H1 (cell line): ENCODE results near the gene SLC39A11. TPM values are rescaled to one million over a fixed set of nuclear protein-coding genes. Genes with fewer than 3 reads are reported as not detected.

Experiments
- CTCF ChIA-PET: fragments of 300-600 bp; sonication (Branson Sonifier 250); formaldehyde crosslinking; loops from one replicate; lab custom pipeline; 2021; ENCODE audit not compliant: partially characterized antibody; lab: Charles Lee
- POLR2A ChIA-PET: fragments of 300-600 bp; sonication (Branson Sonifier 250); formaldehyde crosslinking; loops from one replicate; lab custom pipeline; 2021; ENCODE audit warnings: inconsistent platforms; ENCODE audit not compliant: partially characterized antibody; lab: Charles Lee
- DNase-seq, 2 experiments: peaks; one replicate each; pipeline versions ENCODE4 v3.0.0 to v3.0.0-alpha.2; 2010 to 2022; ENCODE audit warnings: low spot score in 2 of 2, low read depth in 1 of 2, mixed read lengths in 1 of 2
- FAIRE-seq: peaks from 2 replicates; lab custom pipeline; 2011; peaks lifted over from hg19 to GRCh38; lab: Jason Lieb, UNC
- H2AFZ ChIP-seq: 2 replicates; pipeline ENCODE4 v1.8.1; 2012; ENCODE audit warnings: low read length, inconsistent platforms
- H2AK5ac ChIP-seq: 2 replicates; pipeline ENCODE4 v1.6.1; 2013; ENCODE audit warnings: low read depth, low read length
- H2BK120ac ChIP-seq: replicated peaks from 2 replicates; pipeline ENCODE3; 2013; ENCODE audit warnings: low read depth, low read length, inconsistent platforms
- H2BK12ac ChIP-seq: 2 replicates; pipeline ENCODE4 v1.6.1; 2013; ENCODE audit warnings: low read depth, low read length
- H2BK15ac ChIP-seq: 2 replicates; pipeline ENCODE4 v1.6.1; 2013; ENCODE audit warnings: low read length
- H2BK20ac ChIP-seq: 2 replicates; pipeline ENCODE4 v1.6.1; 2013; ENCODE audit warnings: low read length
- H2BK5ac ChIP-seq: 2 replicates; pipeline ENCODE4 v1.6.1; 2013; ENCODE audit warnings: low read depth, low read length
- H3K14ac ChIP-seq: 2 replicates; pipeline ENCODE4 v1.6.1; 2013; ENCODE audit warnings: inconsistent platforms; ENCODE audit not compliant: insufficient read length
- H3K18ac ChIP-seq: 2 replicates; pipeline ENCODE4 v1.6.1; 2013; ENCODE audit warnings: low read length; ENCODE audit errors: extremely low read depth
- H3K23ac ChIP-seq: 2 replicates; pipeline ENCODE4 v1.6.1; 2013; ENCODE audit warnings: inconsistent platforms; ENCODE audit not compliant: insufficient read length
- H3K23me2 ChIP-seq: 2 replicates; pipeline ENCODE4 v1.6.1; 2013; ENCODE audit warnings: low read depth, low read length
- H3K27ac ChIP-seq: 2 replicates; pipeline ENCODE4 v1.6.1; 2011; ENCODE audit warnings: low read depth, low read length, inconsistent platforms
- H3K27me3 ChIP-seq, 4 experiments: replicated peaks in 1 of 4; 1 replicate in 1 of 4; 2 replicates in 3 of 4; pipeline versions ENCODE4 v1.6.1 to v1.8.1; 2011 to 2013; ENCODE audit warnings: low read length in 3 of 4, mild to moderate bottlenecking in 3 of 4, inconsistent platforms in 2 of 4, mixed read lengths in 2 of 4, moderate library complexity in 1 of 4; ENCODE audit not compliant: control insufficient read depth in 3 of 4, insufficient read depth in 3 of 4; ENCODE audit errors: extremely low read depth in 1 of 4
- H3K36me3 ChIP-seq, 4 experiments: 2 replicates each; pipeline versions ENCODE4 v1.6.1 to v1.8.1; 2011 to 2013; ENCODE audit warnings: mild to moderate bottlenecking in 4 of 4, low read length in 3 of 4, moderate library complexity in 2 of 4, control low read depth in 1 of 4, inconsistent platforms in 1 of 4; ENCODE audit not compliant: insufficient read depth in 4 of 4, control insufficient read depth in 2 of 4
- H3K4ac ChIP-seq: replicated peaks from 2 replicates; pipeline ENCODE3; 2013; ENCODE audit warnings: low read length, low read depth, mixed read lengths, inconsistent platforms; ENCODE audit not compliant: insufficient read length
- H3K4me1 ChIP-seq, 4 experiments: replicated peaks in 1 of 4; 1 replicate in 1 of 4; 2 replicates in 3 of 4; pipeline versions ENCODE4 v1.6.1 to v1.8.1; 2011 to 2013; ENCODE audit warnings: low read length in 3 of 4, inconsistent platforms in 2 of 4, mixed read lengths in 1 of 4; ENCODE audit not compliant: insufficient read depth in 4 of 4, control insufficient read depth in 3 of 4
- H3K4me2 ChIP-seq, 2 experiments: 2 replicates each; pipeline versions ENCODE4 v1.6.1 to v1.8.1; 2011 to 2013; ENCODE audit warnings: low read depth in 2 of 2, low read length in 2 of 2, control low read depth in 1 of 2, inconsistent platforms in 1 of 2, mild to moderate bottlenecking in 1 of 2; ENCODE audit not compliant: insufficient read depth in 1 of 2
- H3K4me3 ChIP-seq, 4 experiments: fragments of 200-600, 300-600 bp in 1 of 4; sonication (generic), shearing (Covaris generic), sonication (Bioruptor Twin) in 1 of 4; 2 replicates each; pipeline versions ENCODE4 v1.5.1 to v1.8.1; 2011 to 2016; ENCODE audit warnings: low read length in 4 of 4, low read depth in 3 of 4, control low read depth in 2 of 4, inconsistent platforms in 2 of 4, mild to moderate bottlenecking in 2 of 4, mixed read lengths in 1 of 4, moderate library complexity in 1 of 4; ENCODE audit not compliant: insufficient read depth in 2 of 4; ENCODE audit errors: extremely low read depth in 1 of 4
- H3K56ac ChIP-seq: replicated peaks from 2 replicates; pipeline ENCODE3; 2013; ENCODE audit warnings: low read depth, mild to moderate bottlenecking, mixed read lengths, low read length, inconsistent platforms; ENCODE audit not compliant: insufficient read length
- H3K79me1 ChIP-seq: 2 replicates; pipeline ENCODE4 v1.6.1; 2013; ENCODE audit warnings: low read depth, low read length, control low read depth
- H3K79me2 ChIP-seq, 2 experiments: 2 replicates each; pipeline versions ENCODE4 v1.6.1 to v1.8.1; 2012 to 2013; ENCODE audit warnings: low read length in 2 of 2, mild to moderate bottlenecking in 2 of 2, inconsistent platforms in 1 of 2; ENCODE audit not compliant: insufficient read depth in 2 of 2, control insufficient read depth in 1 of 2
- H3K9ac ChIP-seq, 4 experiments: replicated peaks in 1 of 4; 1 replicate in 1 of 4; 2 replicates in 3 of 4; pipeline versions ENCODE4 v1.6.1 to v1.8.1; 2011 to 2013; ENCODE audit warnings: low read depth in 3 of 4, low read length in 3 of 4, control low read depth in 2 of 4, mild to moderate bottlenecking in 2 of 4, moderate library complexity in 2 of 4, inconsistent platforms in 1 of 4; ENCODE audit errors: extremely low read depth in 1 of 4
- H3K9me3 ChIP-seq, 2 experiments: 2 replicates each; pipeline versions ENCODE4 v1.6.1 to v1.8.1; 2012 to 2013; ENCODE audit warnings: mild to moderate bottlenecking in 2 of 2, moderate library complexity in 2 of 2, control low read depth in 1 of 2, inconsistent platforms in 1 of 2, low read depth in 1 of 2, low read length in 1 of 2, mixed read lengths in 1 of 2; ENCODE audit not compliant: insufficient read depth in 2 of 2
- H4K20me1 ChIP-seq, 2 experiments: replicated peaks in 1 of 2; 2 replicates each; pipeline versions ENCODE3 to v1.8.1; 2011 to 2013; ENCODE audit warnings: inconsistent platforms in 2 of 2, low read length in 2 of 2, mild to moderate bottlenecking in 1 of 2; ENCODE audit not compliant: insufficient read depth in 2 of 2, control insufficient read depth in 1 of 2
- H4K5ac ChIP-seq: 2 replicates; pipeline ENCODE4 v1.6.1; 2013; ENCODE audit warnings: low read length, low read depth, mixed read lengths, inconsistent platforms; ENCODE audit not compliant: insufficient read length
- H4K8ac ChIP-seq: 2 replicates; pipeline ENCODE4 v1.8.0; 2013; ENCODE audit warnings: mild to moderate bottlenecking, moderate library complexity, low read length, inconsistent platforms; ENCODE audit not compliant: insufficient read depth; ENCODE audit errors: extremely low read depth
- H4K91ac ChIP-seq: replicated peaks from 2 replicates; pipeline ENCODE3; 2013; ENCODE audit warnings: low read length, mixed read lengths, inconsistent platforms; ENCODE audit not compliant: insufficient read length
- CHD1 ChIP-seq: IDR thresholded peaks from 2 replicates; pipeline ENCODE4 v1.6.1; 2012; ENCODE audit warnings: low read depth, low read length, improper control_type of control experiment
- FOSL1 ChIP-seq: IDR thresholded peaks from 2 replicates; pipeline ENCODE4 v1.6.1; 2011; ENCODE audit warnings: mild to moderate bottlenecking, low read depth, low read length, moderate library complexity; ENCODE audit not compliant: insufficient read depth
- GABPA ChIP-seq: IDR thresholded peaks from 2 replicates; pipeline ENCODE4 v1.6.1; 2011; ENCODE audit warnings: mild to moderate bottlenecking, low read length, moderate library complexity, borderline replicate concordance; ENCODE audit not compliant: insufficient read depth
- KDM1A ChIP-seq: fragments of 200-600, 300-600 bp; sonication (generic); IDR thresholded peaks from 2 replicates; pipeline ENCODE4 v1.7.1; 2016; ENCODE audit warnings: mild to moderate bottlenecking, low read length, borderline replicate concordance
- POLR2A ChIP-seq, 2 experiments: IDR thresholded peaks; 1 replicate in 1 of 2; 2 replicates in 1 of 2; pipeline ENCODE4 v1.6.1; 2011; ENCODE audit warnings: low read depth in 2 of 2, low read length in 2 of 2, mild to moderate bottlenecking in 2 of 2; ENCODE audit errors: control extremely low read depth in 1 of 2
- RNF2 ChIP-seq: fragments of 200-900, 300-1000 bp; sonication (generic); IDR thresholded peaks from 2 replicates; pipeline ENCODE4 v1.7.1; 2016; ENCODE audit warnings: borderline replicate concordance, low read depth, mild to moderate bottlenecking, antibody characterized with exemption, low read length; ENCODE audit not compliant: poor library complexity, severe bottlenecking; ENCODE audit errors: missing control alignments
- WGBS, 2 experiments: shearing (Covaris generic) in 1 of 2; methylation state at CpG; one replicate each; pipeline versions ENCODE4 v1.1.6 to v1.1.7; 2013 to 2015; ENCODE audit warnings: low lambda C conversion rate in 2 of 2, mixed read lengths in 2 of 2, inconsistent platforms in 1 of 2, low coverage in 1 of 2, missing lambda C conversion rate in 1 of 2; ENCODE audit not compliant: insufficient replicate concordance in 2 of 2, insufficient coverage in 1 of 2, insufficient read length in 1 of 2; ENCODE audit errors: extremely low coverage in 1 of 2, missing lambda C conversion rate in 1 of 2; 5-methylcytosine and 5-hydroxymethylcytosine counted together
- polyA plus RNA-seq, 7 experiments: library from polyadenylated mRNA; depleted of rRNA in 3 of 7; stranded (reverse) in 5 of 7; unstranded in 2 of 7; fragments of >200 nt in 5 of 7; fragments of 200-250 nt in 2 of 7; gene quantifications; 1 replicate in 5 of 7; 2 replicates in 1 of 7; 4 replicates in 1 of 7; pipeline versions ENCODE4 v1.2.1 to v1.2.3, GENCODE V29; 2011 to 2013; ENCODE audit warnings: missing spikeins in 2 of 7, mixed read lengths in 2 of 7
- total RNA-seq: library from RNA; stranded (reverse); fragmentation: NEBNext Ultra II Directional; extraction: Animal tissue kit (Norgen Biotek cat#: 25700); gene quantifications from 2 replicates; pipeline ENCODE4 v1.2.1, GENCODE V29; 2021

SLC39A11 gene
- total and polyA plus RNA-seq, 2 of the 8 experiments (the other 6 are each of a cell fraction or from before 2014, with no cell fraction given), result 12.2 to 19.6 TPM

DNA sequence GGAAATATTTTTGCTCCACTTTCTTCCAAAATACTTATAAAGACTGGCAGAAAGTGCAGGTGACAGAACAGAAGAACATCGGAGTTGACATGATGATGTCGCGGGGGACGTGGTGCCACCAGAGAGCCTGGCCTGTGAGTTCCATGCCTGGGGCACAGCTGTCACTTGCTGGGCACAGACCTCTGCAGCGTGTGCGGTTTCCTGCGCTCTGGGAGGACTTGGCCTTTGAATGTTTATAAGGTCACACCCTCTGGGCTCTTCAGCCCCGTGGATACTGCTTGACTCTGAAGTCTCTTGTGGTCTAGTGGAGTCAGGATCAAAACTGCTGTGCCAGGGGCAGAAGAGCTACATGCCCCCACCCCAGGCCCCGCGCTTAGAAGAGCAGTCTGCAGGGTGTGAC lies 357.9 kb downstream of the SLC39A11 start:
- Histone ChIP-seq H4K20me1 (no peaks in the 10 kb centered on the region), H3K56ac (no peak overlapping the region), H3K4ac (no peak overlapping the region), H2BK120ac (no peak overlapping the region), H3K14ac (no peak overlapping the region), H2BK5ac (no peak overlapping the region), H3K4me1 (no peaks in the 10 kb centered on the region), H3K27ac (no peak overlapping the region), H3K18ac (no peak overlapping the region), H2BK20ac (no peak overlapping the region), H2AFZ (no peak overlapping the region), H4K8ac (no peak overlapping the region), H3K23ac (no peak overlapping the region), H2BK15ac (no peak overlapping the region), H3K9me3 (no peaks in the 10 kb centered on the region), H2BK12ac (no peak overlapping the region), H3K23me2 (no peaks in the 10 kb centered on the region; the same call in 1 of the 2 replicates), H3K9ac (no peak overlapping the region), H3K4me2 (no peak overlapping the region), H3K79me2 (no peaks in the 10 kb centered on the region), H3K79me1 (no peaks in the 10 kb centered on the region), H2AK5ac (no peak overlapping the region), H3K27me3 (no peaks in the 10 kb centered on the region), H3K36me3 (no peaks in the 10 kb centered on the region), H4K5ac (no peak overlapping the region), H3K4me3 (no peak overlapping the region), H4K91ac (no peak overlapping the region)
- ChIA-PET CTCF (interaction anchor here (0.5 to 3.3 kb wide), 4 partner anchors 9 to 252 kb away, joined by 3 to 24 read pairs (median 4); no protein-coding TSS in a partner anchor), POLR2A (no interaction called here)
- no peak for DNase-seq
- WGBS, 2 experiments, result 98% methylated on average over 10 of the region's 10 CpGs; no CpG with 5 or more reads in 1 of the 2 experiments
- FAIRE-seq, result no peak
- TF ChIP-seq RNF2 (no peak), FOSL1 (no peak), KDM1A (no peak), GABPA (no peak), CHD1 (no peak), POLR2A (IDR thresholded peaks at IDR 0.05; ENCODE audit: control extremely low read depth in 1 of 2, low read depth in 2 of 2, low read length in 2 of 2) (no peak)
